PC-9 (cell line): ENCODE measurements around the gene ABTB2. TPM values are rescaled to one million over a fixed set of nuclear protein-coding genes. Genes with fewer than 3 reads are reported as not detected.

ENCODE experiments used
- BruUV-seq: library from RNA; stranded (reverse); fragments of 400-500 nt; replicated peaks from 2 replicates; lab custom pipeline; 2021; lab: Mats Ljungman, UMichigan
- CTCF ChIA-PET: fragments of 300-600 bp; sonication (Branson Sonifier 250); formaldehyde crosslinking; loops from one replicate; lab custom pipeline; 2022; ENCODE audit warnings: antibody characterized with exemption; lab: Charles Lee
- POLR2A ChIA-PET: fragments of 300-600 bp; sonication (Branson Sonifier 250); formaldehyde crosslinking; loops from one replicate; lab custom pipeline; 2022; ENCODE audit warnings: antibody characterized with exemption; ENCODE audit not compliant: unreplicated experiment; lab: Charles Lee
- DNase-seq, 2 experiments: peaks; one replicate each; pipeline versions ENCODE4 v3.0.0 to v3.0.0-alpha.2; 2015 to 2022; ENCODE audit warnings: mixed read lengths in 1 of 2
- H2AFZ ChIP-seq: fragments of 200-600 bp; sonication (generic); 2 replicates; pipeline ENCODE4 v1.8.1; 2017; ENCODE audit warnings: antibody characterized with exemption
- H3F3A ChIP-seq: fragments of 200-600 bp; sonication (generic); 2 replicates; pipeline ENCODE4 v1.8.1; 2017; ENCODE audit warnings: antibody characterized with exemption, mild to moderate bottlenecking, low read depth; ENCODE audit not compliant: insufficient read depth
- H3K27ac ChIP-seq: fragments of 200-600 bp; sonication (generic); 2 replicates; pipeline ENCODE4 v1.6.1; 2016; ENCODE audit warnings: mixed run types
- H3K27me3 ChIP-seq: fragments of 200-600 bp; sonication (generic); 2 replicates; pipeline ENCODE4 v1.6.1; 2016; ENCODE audit warnings: low read depth, mixed run types; ENCODE audit not compliant: insufficient read depth
- H3K36me3 ChIP-seq: fragments of 200-600 bp; sonication (generic); 2 replicates; pipeline ENCODE4 v1.6.1; 2016; ENCODE audit warnings: low read depth, mixed run types
- H3K4me1 ChIP-seq: fragments of 200-600 bp; sonication (generic); replicated peaks from 2 replicates; pipeline ENCODE4 v1.6.1; 2016; ENCODE audit warnings: mixed run types; ENCODE audit not compliant: insufficient read depth
- H3K4me2 ChIP-seq: fragments of 200-600 bp; sonication (generic); 2 replicates; pipeline ENCODE4 v1.6.1; 2017; ENCODE audit warnings: mixed run types
- H3K4me3 ChIP-seq: fragments of 200-600 bp; sonication (generic); 2 replicates; pipeline ENCODE4 v1.6.1; 2016; ENCODE audit warnings: mixed run types
- H3K79me2 ChIP-seq: fragments of 200-600 bp; sonication (generic); 2 replicates; pipeline ENCODE4 v1.6.1; 2017; ENCODE audit warnings: low read depth, mixed run types
- H3K9me2 ChIP-seq: fragments of 200-600 bp; sonication (generic); 2 replicates; pipeline ENCODE4 v1.8.1; 2017; ENCODE audit warnings: mild to moderate bottlenecking; ENCODE audit not compliant: insufficient read depth
- H3K9me3 ChIP-seq: fragments of 200-600 bp; sonication (generic); 2 replicates; pipeline ENCODE4 v1.8.1; 2016; ENCODE audit warnings: low read depth; ENCODE audit not compliant: insufficient read depth
- H4K20me1 ChIP-seq: fragments of 200-600 bp; sonication (generic); 2 replicates; pipeline ENCODE4 v1.8.1; 2017; ENCODE audit not compliant: insufficient read depth
- CTCF ChIP-seq: fragments of 200-600 bp; sonication (generic); conservative IDR thresholded peaks from 2 replicates; pipeline ENCODE4 v1.6.1; 2017; ENCODE audit warnings: mixed run types, antibody characterized with exemption, mild to moderate bottlenecking, moderate library complexity
- EZH2 ChIP-seq: fragments of 200-600 bp; sonication (generic); IDR thresholded peaks from 2 replicates; pipeline ENCODE4 v1.8.0; 2017; ENCODE audit warnings: antibody characterized with exemption, low read depth
- intact Hi-C: fragments of 100-400 bp; cut with micrococcal nuclease; formaldehyde crosslinking; loops from one replicate; pipeline ENCODE4 v1.10.0; 2022; ENCODE audit not compliant: unreplicated experiment
- total RNA-seq: library from RNA; stranded (reverse); gene quantifications from 2 replicates; pipeline ENCODE4 v1.2.3, GENCODE V29; 2021

ABTB2 gene
- total RNA-seq, 1 experiment from 2014 or later = 12.9 TPM

DNA sequence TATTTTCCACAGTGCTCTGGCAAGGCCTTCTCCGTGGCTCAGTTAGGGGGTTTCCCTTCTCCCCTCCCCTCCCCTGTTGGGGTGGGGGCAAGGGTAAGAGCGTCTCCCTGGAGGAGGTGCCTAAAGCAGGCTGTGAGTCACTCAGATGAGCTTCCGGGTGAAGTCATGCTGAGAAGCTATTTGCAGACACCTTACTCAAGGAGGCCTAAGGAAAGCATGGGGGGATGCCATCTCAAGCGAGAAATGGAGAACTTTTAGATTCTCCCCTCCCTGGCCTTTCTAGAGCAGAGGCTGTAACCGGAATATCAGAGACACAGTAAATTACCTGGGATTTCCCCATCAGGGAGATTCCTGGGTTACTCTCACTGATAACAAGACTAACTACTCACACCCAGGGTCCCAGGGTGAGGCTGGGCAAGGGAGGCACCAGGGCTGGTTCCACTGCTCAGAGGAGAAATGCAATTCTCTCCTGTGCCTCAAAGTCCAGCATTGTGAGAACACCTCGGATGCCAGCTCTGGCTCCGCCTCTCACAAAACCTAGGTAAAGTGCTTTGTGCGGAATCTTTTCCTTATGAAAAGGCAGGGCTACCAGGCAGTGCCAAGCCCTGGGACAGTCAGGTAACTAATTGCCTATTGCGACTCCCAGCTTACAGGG, 123.6 kb downstream of the ABTB2 start:
- Histone ChIP-seq H3K27ac (peak overlapping the region; percentile 87), H2AFZ (peak overlapping the region; percentile 39; the same call in 1 of the 2 replicates), H3K79me2 (peaks cover 64% of the 10 kb centered on the region), H4K20me1 (no peaks in the 10 kb centered on the region), H3F3A (peaks cover 38% of the 10 kb centered on the region), H3K4me3 (peak overlapping the region; percentile 37; the same call in 1 of the 2 replicates), H3K9me2 (no peaks in the 10 kb centered on the region), H3K4me2 (peak overlapping the region; percentile 76), H3K27me3 (no peaks in the 10 kb centered on the region), H3K9me3 (no peaks in the 10 kb centered on the region), H3K4me1 (peaks cover 35% of the 10 kb centered on the region), H3K36me3 (no peaks in the 10 kb centered on the region)
- ChIA-PET CTCF (interaction anchor here (0.6 kb wide), 2 partner anchors 44 to 124 kb away, joined by 4 to 5 read pairs; no protein-coding TSS in a partner anchor), POLR2A (interaction anchor here (0.6 to 1.0 kb wide), 5 partner anchors 17 to 665 kb away, joined by 6 to 8 read pairs (median 6); no protein-coding TSS in a partner anchor)
- peak; percentile 73 to 94 for DNase-seq
- BruUV-seq = TSS peak; percentile 91
- intact Hi-C loops = loop anchor here (1.0 kb wide), 1 partner anchor 111 kb away; no protein-coding TSS in a partner anchor
- TF ChIP-seq CTCF (no peak), EZH2 (no peak)

- no peaks in the 10 kb centered on the region for H3K9me3 ChIP-seq
- H3K27ac ChIP-seq = no peak overlapping the region
- H3F3A ChIP-seq = peaks cover 38% of the 10 kb centered on the region
- intact Hi-C loops = no loop called here
- peaks cover 35% of the 10 kb centered on the region for H3K4me1 ChIP-seq
- no peaks in the 10 kb centered on the region for H3K27me3 ChIP-seq
- H3K4me2 ChIP-seq = no peak overlapping the region
- H3K9me2 ChIP-seq = no peaks in the 10 kb centered on the region
- no peak overlapping the region for H3K4me3 ChIP-seq
- ChIA-PET CTCF (no interaction called here), POLR2A (no interaction called here)
- no peaks in the 10 kb centered on the region for H3K36me3 ChIP-seq
- TF ChIP-seq EZH2 = no peak
- no peak for TF ChIP-seq CTCF
- H3K79me2 ChIP-seq = peaks cover 61% of the 10 kb centered on the region
- BruUV-seq = no TSS peak
- DNase-seq = no peak
- H4K20me1 ChIP-seq = no peaks in the 10 kb centered on the region
- H2AFZ ChIP-seq = no peak overlapping the region
Observed at GRCh38 chr11:34233215-34233614, 124.6 kb downstream of the ABTB2 start.

DNA sequence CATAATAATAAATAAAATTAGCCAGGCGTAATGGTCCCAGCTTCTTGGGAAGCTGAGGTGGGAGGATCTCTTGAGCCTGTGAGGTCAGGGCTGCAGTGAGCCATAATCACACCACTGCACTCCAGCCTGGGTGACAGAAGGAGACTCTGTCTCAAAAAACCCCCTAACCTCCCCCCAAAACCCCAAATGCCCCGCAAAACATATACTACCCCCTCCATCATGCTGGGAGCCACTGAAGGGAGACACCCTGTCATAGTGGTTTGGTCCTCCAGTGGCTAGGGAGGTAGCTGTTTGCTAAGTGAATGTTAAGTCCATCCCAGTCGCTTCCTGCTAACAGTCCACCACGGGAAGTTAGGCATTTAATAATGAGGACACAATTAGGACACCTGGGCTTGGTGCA, 125.0 kb downstream of the ABTB2 start:
- Histone ChIP-seq H3K4me1 (peaks cover 35% of the 10 kb centered on the region), H3K79me2 (peaks cover 59% of the 10 kb centered on the region), H3K36me3 (no peaks in the 10 kb centered on the region), H3K9me2 (no peaks in the 10 kb centered on the region), H3K9me3 (no peaks in the 10 kb centered on the region), H3F3A (peaks cover 38% of the 10 kb centered on the region), H4K20me1 (no peaks in the 10 kb centered on the region), H3K27me3 (no peaks in the 10 kb centered on the region), H3K4me2 (no peak overlapping the region), H2AFZ (no peak overlapping the region), H3K4me3 (no peak overlapping the region), H3K27ac (no peak overlapping the region)
- ChIA-PET CTCF (no interaction called here), POLR2A (no interaction called here)
- no TSS peak for BruUV-seq
- intact Hi-C loops = no loop called here
- no peak for DNase-seq
- TF ChIP-seq CTCF (no peak), EZH2 (no peak)
